Left cardiac atrium (tissue), 4 donors: Measurements from ENCODE around the gene NOL12. TPM values are rescaled to one million over a fixed set of nuclear protein-coding genes. Genes with fewer than 3 reads are reported as not detected.
"Not testable (repeated sequence)": the region's sequence is repeated elsewhere in the genome, so short reads cannot be mapped to it uniquely, and the experiment has no call there.

Experiments
- ATAC-seq, 2 donors: fragments of 200-7000 bp; cut with Tn5 transposase; one replicate each; pipeline ENCODE4 v1.9.1; 2020; ENCODE audit warnings: mild to moderate bottlenecking in 2 of 2, moderate library complexity in 2 of 2
- DNase-seq: peaks from one replicate; pipeline ENCODE4 v3.0.0-alpha.2; 2020
- intact Hi-C, 2 donors: fragments of 100-400 bp; cut with DNase I; formaldehyde crosslinking; loops; one replicate each; pipeline versions ENCODE4 v1.14.1 to v1.15.1; 2022 to 2023
- total RNA-seq, 2 donors: library from RNA; stranded (reverse); fragmentation: NEBNext Ultra II Directional; extraction: Animal tissue kit (Norgen Biotek cat#: 25700); gene quantifications; one replicate each; pipeline ENCODE4 v1.2.1, GENCODE V29; 2021
- donor health status: DM: no; HTN: yes; CAD: no.
- donor health status: DM: no; HTN: yes; CAD: no; lungs with severe emphysema.
- donor health status: DM: yes; HTN: yes; CAD: no.
- donor health status: Dilated cardiomyopathy.

Gene NOL12
- total RNA-seq, 2 donors from 2014 or later: 13.7 TPM

DNA sequence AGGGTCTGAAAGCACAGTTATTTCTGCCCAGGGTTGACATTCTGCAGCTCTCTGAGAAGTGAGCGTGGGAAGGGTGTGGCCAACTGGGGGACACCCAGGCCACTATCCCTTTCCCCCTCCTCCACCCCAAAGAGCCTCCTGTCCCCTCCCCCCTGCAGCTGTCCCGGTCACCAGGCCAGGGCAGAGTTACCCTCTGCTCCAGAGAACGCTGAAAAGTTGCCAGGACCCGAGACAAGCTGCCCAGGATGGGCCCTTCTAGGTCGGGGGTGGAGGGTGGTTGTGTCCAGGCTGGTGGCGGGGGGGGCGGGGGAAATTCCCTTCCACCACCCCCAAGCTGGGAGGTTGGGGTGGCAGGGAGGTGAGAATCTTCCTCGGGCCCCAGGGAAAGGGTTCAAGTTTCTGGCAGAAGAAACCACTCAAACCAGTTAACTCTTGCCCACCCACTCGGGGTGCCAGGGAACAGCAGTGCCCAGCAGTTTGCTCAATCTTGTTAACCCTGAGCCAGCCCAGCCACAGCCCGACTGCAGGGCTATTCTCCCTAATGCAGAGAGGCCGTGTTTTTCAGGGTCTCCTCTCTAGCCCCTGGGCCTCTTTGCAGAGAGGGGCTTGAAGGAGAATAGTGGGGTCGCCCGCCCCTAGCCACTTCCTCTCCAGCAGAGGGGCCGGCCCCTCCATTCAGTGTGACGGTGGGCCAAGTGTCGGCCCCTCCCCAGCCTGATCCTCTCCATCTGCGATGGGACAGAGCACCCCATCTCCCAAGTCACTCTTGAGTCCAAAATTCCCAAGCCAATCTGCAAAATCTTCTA is 10.0 kb upstream of the NOL12 start:
- peak; percentile 6 to 46 for ATAC-seq
- intact Hi-C loops: no loop called here
- peak; percentile 49 for DNase-seq

DNA sequence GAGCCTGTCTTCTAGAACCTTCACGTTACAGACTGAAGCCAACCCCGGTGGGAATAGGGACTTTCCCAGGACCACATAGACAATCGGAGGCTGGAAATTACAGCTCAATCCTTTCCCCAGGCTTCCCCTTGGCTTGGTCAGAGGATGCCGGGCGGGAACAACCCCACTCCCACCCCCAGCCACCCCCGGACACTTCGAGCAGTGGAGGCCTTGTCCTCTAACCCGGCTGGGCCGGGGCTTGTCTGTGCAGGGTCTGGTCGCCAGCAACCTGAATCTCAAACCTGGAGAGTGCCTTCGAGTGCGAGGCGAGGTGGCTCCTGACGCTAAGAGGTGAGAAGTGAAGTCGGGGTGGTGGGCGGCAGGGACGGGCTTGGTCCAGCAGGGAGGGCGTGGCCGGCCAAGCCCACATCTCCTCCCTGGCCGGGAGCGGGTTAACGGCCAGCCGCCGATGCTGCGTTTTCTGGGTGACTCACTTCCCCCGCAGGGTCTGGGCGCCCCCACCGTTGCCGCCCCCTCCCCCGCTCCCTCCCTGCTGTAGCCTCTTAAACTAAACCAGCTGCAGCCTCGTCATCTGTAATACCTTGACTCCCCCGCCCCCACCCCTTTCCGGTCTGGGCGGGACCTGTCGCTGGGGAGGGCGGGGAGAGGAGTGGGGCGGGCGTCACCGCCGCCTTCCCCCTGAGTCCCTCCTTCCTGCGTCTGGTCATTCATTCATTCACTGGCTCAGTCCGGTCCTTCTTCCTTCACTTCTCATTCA is 9.2 kb upstream of the NOL12 start:
- DNase-seq (peak; percentile 88), ATAC-seq (peak; percentile 38 to 58)
- intact Hi-C loops: no loop called here

DNA sequence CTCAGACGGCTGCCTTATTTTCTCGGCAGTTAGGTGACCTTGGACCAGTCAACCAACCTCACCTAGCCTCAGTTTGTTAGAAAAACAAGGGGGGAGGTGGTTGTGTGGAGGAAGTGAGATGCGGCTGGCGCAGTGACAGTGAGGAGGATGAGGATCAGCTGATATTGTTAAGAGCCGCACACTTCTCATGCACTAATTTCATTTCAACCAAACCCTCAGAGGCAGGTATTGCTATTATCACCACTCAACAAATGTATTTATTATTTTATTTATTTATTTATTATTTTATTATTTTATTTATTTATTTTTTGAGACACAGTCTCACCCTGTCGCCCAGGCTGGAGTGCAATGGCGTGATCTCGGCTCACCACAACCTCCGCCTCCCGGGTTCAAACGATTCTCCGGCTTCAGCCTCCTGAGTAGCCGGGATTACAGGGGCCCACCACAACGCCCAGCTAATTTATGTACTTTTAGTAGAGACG is 8.6 kb upstream of the NOL12 start:
- ATAC-seq: no peak
- DNase-seq: no peak
- intact Hi-C loops: no loop called here

DNA sequence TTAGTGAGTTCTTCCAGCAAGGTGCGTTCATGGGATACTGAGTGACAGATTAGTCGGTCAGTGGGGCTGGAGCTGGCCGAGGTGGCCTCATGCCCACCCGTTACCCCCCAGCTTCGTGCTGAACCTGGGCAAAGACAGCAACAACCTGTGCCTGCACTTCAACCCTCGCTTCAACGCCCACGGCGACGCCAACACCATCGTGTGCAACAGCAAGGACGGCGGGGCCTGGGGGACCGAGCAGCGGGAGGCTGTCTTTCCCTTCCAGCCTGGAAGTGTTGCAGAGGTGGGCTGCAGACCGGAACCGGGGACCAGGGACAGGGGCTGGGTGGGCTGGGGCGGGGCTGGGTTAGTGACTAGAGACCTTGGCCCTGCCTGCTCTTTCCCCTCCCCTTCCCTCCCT is 7.8 kb upstream of the NOL12 start:
- DNase-seq (no peak), ATAC-seq (no peak)
- intact Hi-C loops: no loop called here

DNA sequence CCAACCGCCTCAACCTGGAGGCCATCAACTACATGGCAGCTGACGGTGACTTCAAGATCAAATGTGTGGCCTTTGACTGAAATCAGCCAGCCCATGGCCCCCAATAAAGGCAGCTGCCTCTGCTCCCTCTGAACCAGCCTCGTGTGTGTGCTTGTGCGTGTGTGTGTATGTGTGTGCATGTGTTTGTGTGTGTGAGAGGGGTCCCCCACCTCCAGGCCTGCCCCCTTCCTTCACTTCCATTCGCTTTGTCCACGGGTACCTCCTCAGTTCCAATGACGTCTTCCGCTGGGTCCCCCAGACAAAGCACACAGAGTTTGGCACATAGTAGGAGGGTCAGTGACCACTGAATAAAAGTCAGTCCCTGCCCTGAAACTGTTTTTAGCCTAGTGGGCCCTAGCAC is 6.5 kb upstream of the NOL12 start:
- DNase-seq: no peak
- intact Hi-C loops: loop anchor here (2.0 to 5.0 kb wide), 3 partner anchors 17 to 37 kb away; no protein-coding TSS in a partner anchor
- no peak for ATAC-seq

DNA sequence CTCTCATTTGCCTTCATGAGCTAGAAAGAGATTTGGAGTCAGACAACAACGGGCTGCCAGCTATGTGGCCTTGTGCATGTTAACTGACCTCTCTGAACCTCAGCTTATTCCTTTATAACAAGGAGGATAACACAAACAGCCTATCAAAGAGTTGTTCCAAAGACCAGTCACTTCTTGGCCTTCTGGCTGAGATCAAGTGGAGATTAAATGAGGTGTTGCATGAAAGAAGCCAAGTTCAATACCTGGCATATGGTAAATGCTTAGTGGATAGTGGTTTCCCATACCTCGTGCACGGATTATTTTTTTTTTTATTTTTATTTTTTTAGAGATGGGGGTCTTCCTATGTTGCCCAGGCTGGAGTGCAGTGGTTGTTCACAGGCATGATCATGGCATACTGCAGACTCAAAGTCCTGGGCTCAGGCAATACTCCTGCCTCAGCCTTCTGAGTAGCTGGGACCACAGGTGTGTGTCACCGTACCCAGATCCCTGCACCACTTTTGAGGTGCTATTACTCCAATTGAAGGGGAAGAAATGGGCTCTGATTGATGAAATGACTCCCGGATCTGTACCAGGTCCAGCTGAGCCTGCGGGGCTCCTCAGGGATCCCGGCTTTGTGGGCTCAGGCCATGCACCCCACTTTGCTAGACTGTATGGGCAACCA is 5.8 kb upstream of the NOL12 start:
- ATAC-seq (no peak), DNase-seq (no peak)
- intact Hi-C loops: loop anchor here (2.0 to 5.0 kb wide), 3 partner anchors 18 to 38 kb away; no protein-coding TSS in a partner anchor

DNA sequence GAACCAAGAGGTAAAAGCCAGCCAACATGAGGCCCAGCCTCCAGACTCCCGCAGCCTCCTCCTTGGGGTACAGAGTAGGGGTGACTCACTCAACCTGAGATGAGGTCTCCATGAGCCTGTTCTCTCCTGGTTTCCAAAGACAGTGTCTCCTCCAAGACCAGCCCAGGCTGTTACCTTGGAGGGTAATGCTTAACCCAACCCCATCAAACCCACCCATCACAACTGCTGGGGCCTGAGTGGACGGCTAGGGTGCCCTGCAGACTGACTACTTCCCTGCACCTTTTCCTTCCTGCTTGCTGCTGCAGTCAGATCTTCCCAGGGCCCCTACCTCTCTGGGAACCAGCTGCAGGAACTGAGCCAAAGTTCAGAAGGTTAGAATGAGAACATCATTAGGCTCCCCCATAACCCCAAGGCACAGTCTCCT is 5.1 kb upstream of the NOL12 start:
- intact Hi-C loops: loop anchor here (2.0 to 5.0 kb wide), 3 partner anchors 18 to 39 kb away; no protein-coding TSS in a partner anchor
- DNase-seq (no peak), ATAC-seq (no peak)

DNA sequence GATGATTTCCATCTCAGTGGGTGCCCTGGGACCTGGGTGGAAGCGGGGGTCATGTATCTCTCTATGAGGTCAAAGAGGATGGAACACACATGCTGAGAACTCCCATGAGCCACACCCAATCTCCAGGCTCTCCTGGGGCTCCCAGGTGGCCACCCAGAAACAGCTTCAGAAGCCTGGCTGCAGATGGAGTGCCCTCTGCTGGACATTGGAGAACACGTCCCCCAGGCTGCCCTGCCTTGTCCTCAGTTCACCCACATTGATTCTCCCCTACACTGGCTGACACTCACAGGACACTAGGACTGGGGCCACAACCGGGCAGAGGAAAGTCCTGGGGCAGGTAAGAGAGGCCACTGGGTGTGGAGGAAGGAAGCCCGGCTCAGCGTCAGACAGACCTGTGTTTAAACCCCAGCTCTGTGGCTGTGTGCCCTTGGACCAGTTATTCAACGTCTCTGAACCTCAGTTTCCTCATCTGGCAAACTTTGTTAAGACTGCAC is 4.5 kb upstream of the NOL12 start:
- DNase-seq (peak; percentile 76), ATAC-seq (peak; percentile 32 to 48)
- intact Hi-C loops: loop anchor here (2.0 to 5.0 kb wide), 3 partner anchors 19 to 39 kb away; no protein-coding TSS in a partner anchor

DNA sequence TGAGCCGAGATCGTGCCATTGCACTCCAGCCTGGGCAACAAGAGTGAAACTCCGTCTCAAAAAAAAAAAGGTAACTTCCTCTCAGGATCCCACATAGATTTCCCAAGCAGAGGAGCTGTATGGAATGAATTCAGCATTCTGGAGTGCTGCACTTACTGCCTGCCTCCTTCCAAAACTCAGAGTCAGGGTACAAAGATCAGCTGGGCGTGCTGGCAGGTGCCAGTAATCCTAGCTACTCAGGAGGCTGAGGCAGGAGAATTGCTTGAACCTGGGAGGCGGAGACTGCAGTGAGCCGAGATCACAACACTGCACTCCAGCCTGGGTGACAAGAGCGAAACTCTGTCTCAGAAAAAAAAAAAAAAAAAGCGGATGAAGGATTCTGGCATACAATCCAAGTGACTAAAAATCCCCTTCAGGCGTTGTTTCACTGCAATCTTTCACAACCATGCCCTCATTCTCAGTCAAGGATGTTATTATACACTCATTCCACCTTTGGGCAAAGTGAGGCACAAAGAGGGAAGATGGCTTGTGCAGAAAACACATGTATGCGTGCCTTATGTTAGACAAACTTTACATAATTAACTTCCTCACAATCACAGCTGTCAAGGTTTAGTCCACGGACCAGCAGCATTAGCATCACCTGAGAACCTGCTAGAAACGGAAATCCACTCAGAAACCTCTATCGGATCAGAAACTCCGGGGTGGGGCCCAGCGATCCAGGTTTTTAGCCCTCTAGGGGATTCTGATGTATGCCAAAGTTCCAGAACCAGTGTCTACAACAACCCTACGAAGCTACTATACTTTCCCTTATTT is 1.1 kb upstream of the NOL12 start:
- intact Hi-C loops: loop anchor here (5.0 kb wide), 3 partner anchors 43 to 57 kb away; no protein-coding TSS in a partner anchor
- DNase-seq (no peak), ATAC-seq (no peak)

DNA sequence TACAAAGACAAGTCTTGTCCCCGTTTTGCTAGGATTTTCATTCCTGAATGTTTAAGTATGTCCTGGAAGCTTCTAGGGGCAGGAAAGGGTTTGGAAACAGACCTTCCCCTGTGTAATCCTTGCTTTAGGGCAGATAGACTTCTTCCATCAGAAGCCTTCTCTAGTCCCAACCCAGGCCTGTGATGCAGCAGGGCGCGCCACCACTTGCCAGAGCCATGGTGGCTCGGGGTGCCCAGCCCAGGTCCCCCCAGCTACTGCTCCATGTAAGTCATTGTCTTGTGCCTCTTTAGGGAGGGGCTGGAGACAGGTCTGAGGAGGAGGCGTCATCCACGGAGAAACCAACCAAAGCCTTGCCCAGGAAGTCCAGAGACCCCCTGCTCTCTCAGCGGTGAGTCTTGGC is 4.3 kb downstream of the NOL12 start:
- DNase-seq (no peak), ATAC-seq (no peak)
- intact Hi-C loops: no loop called here

DNA sequence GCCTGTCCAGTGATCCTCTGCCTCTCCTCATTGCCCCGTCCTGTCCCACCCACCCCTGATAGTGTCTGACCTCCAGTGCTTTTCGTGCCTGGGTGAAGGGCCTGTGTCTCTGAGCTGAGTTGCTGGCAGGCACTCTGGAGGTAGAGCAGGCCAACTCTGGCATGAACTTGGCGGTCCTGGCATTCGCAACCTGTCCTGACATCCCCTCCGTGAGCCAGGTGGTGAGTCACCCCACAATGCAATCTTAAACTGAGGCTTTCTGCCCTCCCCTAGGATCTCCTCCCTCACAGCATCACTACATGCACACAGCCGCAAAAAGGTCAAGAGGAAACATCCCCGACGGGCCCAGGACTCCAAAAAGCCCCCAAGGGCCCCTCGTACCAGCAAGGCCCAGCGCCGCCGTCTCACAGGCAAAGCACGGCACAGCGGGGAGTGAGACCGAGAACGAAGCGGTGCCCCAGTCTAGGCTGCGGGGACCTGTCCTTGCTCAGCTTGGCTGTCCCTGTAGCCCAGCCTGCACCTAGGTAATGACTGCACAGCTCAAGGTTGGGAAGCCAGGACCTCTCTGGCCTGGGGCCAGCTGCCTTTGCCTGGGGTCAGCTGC is 4.9 kb downstream of the NOL12 start:
- ATAC-seq: peak in 1 of 2 donors; percentile 65
- intact Hi-C loops: no loop called here
- no peak for DNase-seq

DNA sequence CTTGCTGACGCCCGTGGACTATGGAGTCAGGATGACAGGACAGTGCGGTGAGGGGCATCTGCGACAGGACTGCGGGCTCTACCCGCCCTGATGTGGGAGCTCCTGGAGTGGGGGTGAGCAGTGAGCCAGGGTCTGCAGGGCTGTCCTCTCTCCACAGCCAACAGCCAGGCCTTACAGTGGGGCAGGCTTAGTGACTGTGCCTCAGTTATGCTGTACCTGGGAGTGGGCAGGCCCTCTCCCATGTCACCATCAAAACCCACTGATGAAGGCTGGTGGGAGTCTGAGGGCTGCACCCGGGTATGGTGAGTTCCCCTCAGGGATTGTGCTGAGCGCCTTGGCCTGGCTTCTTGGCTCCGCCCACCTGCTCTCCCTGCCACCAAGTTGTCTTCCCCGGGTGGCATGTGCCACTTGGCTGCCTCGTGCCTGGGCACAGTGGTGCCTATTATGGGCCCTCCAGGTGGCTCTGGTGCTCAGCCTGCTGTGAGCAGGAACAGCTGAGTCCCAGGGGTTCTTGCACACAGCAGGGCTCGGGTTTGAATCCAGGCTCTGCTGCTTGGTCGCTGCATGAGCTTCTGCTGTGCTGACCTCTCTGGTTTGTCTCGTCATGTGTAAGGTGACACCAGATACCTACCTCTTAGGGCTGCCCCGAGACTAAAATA is 6.6 kb downstream of the NOL12 start:
- no peak for ATAC-seq
- DNase-seq: no peak
- intact Hi-C loops: no loop called here

DNA sequence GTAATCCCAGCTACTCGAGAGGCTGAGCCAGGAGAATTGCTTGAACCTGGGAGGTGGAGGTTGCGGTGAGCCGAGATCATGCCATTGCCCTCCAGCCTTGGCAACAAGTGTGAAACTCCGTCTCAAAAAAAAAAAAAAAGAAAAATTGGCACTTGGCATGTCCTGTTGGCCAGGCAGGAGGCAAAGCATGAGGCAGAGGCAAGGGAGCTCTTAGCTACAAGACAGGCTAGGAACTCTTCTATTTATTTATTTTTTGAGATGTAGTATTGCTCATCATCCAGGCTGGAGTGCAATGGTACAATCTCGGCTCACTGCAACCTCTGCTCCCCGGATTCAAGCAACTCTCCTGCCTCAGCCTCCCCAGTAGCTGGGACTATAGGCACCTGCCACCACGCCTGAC is 8.0 kb downstream of the NOL12 start:
- ATAC-seq, intact Hi-C loops, DNase-seq: not testable (repeated sequence)

DNA sequence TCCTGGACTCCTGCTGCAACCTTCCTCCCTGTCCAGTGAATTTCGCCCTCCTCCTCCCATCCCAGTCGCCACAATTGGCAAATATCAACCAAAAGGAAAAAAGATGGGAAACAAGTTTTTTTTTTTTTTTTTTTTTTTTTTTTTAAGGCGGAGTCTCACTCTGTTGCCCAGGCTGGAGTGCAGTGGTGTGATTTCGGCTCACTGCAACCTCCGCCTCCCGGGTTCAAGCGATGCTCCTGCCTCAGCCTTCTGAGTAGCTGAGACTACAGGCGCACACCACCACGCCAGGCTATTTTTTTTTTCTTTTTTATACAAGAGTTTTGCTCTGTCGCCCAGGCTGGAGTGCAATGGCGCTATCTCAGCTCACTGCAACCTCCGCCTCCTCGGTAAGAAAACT is 10.1 kb downstream of the NOL12 start:
- intact Hi-C loops, DNase-seq, ATAC-seq: not testable (repeated sequence)

DNA sequence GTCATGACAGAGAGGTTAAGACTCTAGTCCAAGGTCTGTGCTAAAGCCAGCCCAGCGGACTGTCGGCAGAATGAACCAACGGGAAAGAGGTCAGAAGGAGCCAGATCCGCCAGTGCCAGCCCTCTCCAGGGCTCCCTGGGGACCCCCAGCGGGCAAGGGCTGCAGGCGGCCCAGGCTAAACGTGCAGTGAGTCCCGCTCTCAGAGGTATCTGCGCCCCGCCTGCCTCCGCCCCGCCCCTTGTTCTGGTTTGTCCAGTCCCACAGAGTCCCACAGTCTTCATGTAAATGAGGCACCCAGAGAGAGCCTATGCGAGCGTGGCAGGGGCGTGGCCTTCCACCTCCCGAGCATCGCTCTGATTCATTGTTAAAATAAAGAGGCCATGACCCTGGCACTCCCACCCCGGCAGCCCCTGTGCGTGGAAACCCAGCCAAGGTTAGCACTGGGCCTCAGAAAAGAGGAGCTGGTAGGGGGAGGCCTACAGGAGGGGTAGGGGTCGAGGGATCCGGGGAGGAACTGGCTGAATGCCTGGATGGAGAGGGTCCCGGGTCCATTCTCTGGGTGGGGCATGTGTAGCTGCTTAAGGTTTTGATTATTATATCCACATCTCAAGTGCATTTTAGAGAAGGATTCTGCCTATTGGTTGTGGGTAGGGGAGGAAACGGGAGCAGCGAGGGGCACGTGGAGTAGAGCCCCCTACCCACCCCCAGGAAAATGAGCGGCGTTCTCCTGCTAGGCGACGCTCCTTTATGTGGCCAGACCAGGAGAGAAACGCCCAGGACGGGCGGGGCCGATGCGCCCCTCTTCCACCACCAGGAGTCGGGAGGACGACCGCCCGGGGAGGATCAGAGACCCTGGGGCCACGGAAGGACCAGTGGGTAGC is 10.8 kb downstream of the NOL12 start, which contains the start of gene TRIOBP:
TSS of gene TRIOBP (plus strand) at position 392 of the 881 bp plus-strand sequence. CDS start 4,318 bp downstream, outside the sequence.
- DNase-seq (peak; percentile 97), ATAC-seq (peak; percentile 98 to 99)
- intact Hi-C loops: no loop called here

DNA sequence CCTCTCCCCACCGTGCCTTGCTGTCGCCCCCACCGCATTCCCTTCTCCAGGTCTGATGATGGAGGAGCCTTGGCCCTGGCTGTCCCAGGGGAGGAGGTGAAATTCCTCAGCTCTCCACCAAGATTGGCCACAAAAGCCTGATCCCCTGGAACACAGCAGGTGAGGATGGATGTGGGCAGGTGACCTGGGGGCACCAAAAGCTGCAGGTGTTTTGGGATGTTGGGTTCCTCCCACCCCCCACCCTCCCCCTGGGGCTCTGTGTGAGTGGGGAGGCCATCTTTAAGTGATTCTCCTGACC is 11.3 kb downstream of the NOL12 start:
- DNase-seq: no peak
- intact Hi-C loops: no loop called here
- ATAC-seq: no peak
